Panc1 (cell line): ENCODE measurements around the gene ZNF256. TPM values are rescaled to one million over a fixed set of nuclear protein-coding genes. Genes with fewer than 3 reads are reported as not detected.

ENCODE experiments used
- ATAC-seq: fragments of 200-7000 bp; cut with Tn5 transposase; 2 replicates; pipeline ENCODE4 v1.9.1; 2020; ENCODE audit warnings: mild to moderate bottlenecking, moderate library complexity
- BruUV-seq: library from RNA; stranded (reverse); fragments of 400-500 nt; replicated peaks from 2 replicates; lab custom pipeline; 2021; lab: Mats Ljungman, UMichigan
- CTCF ChIA-PET: fragments of 300-600 bp; sonication (Branson Sonifier 250); formaldehyde crosslinking; loops from one replicate; lab custom pipeline; 2022; ENCODE audit warnings: antibody characterized with exemption; lab: Charles Lee
- POLR2A ChIA-PET: fragments of 300-600 bp; sonication (Branson Sonifier 250); formaldehyde crosslinking; loops from one replicate; lab custom pipeline; 2022; ENCODE audit warnings: antibody characterized with exemption; lab: Charles Lee
- DNase-seq: peaks from one replicate; pipeline ENCODE4 v3.0.0-alpha.2; 2010; ENCODE audit warnings: low read depth, low spot score
- H3K27ac ChIP-seq: 2 replicates; pipeline ENCODE4 v1.5.1; 2011; ENCODE audit warnings: mild to moderate bottlenecking, low read length, inconsistent platforms
- H3K27me3 ChIP-seq: fragments of 200-500 bp; sonication (Bioruptor generic); 2 replicates; pipeline ENCODE4 v1.6.0; 2014; ENCODE audit warnings: low read length, inconsistent platforms; ENCODE audit not compliant: control insufficient read depth, insufficient read depth
- H3K36me3 ChIP-seq: fragments of 200-500 bp; sonication (Bioruptor generic); 2 replicates; pipeline ENCODE4 v1.5.1; 2014; ENCODE audit warnings: inconsistent platforms, mild to moderate bottlenecking, low read length, moderate library complexity; ENCODE audit not compliant: control insufficient read depth, insufficient read depth
- H3K4me1 ChIP-seq: 2 replicates; pipeline ENCODE4 v1.5.1; 2011; ENCODE audit warnings: inconsistent platforms, mild to moderate bottlenecking, low read length, moderate library complexity; ENCODE audit not compliant: control insufficient read depth, insufficient read depth
- H3K4me3 ChIP-seq, 2 experiments: 2 replicates each; pipeline ENCODE4 v1.5.1; 2011 to 2012; ENCODE audit warnings: low read depth in 2 of 2, low read length in 2 of 2, mild to moderate bottlenecking in 2 of 2, inconsistent platforms in 1 of 2, moderate library complexity in 1 of 2
- H3K9me3 ChIP-seq: fragments of 200-500 bp; sonication (Bioruptor generic); 2 replicates; pipeline ENCODE4 v1.5.1; 2014; ENCODE audit warnings: low read depth, mild to moderate bottlenecking, inconsistent platforms, low read length, moderate library complexity; ENCODE audit not compliant: control insufficient read depth, insufficient read depth
- CTCF ChIP-seq: fragments of 450-650 bp; IDR thresholded peaks from 2 replicates; pipeline ENCODE4 v1.5.1; 2017; ENCODE audit warnings: mild to moderate bottlenecking
- POLR2AphosphoS5 ChIP-seq: IDR thresholded peaks from 2 replicates; pipeline ENCODE4 v1.6.1; 2012; ENCODE audit warnings: mild to moderate bottlenecking, low read depth, low read length, moderate library complexity
- REST ChIP-seq, 2 experiments: IDR thresholded peaks; 2 replicates each; pipeline ENCODE4 v1.6.1; 2011 to 2012; ENCODE audit warnings: low read depth in 2 of 2, control low read depth in 1 of 2, low read length in 1 of 2, mild to moderate bottlenecking in 1 of 2, moderate library complexity in 1 of 2; ENCODE audit not compliant: insufficient read depth in 1 of 2
- SIN3A ChIP-seq: IDR thresholded peaks from 2 replicates; pipeline ENCODE4 v1.6.1; 2012; ENCODE audit warnings: low read depth, mild to moderate bottlenecking, low read length, moderate library complexity, borderline replicate concordance; ENCODE audit not compliant: insufficient read depth
- TCF7L2 ChIP-seq: IDR thresholded peaks from 2 replicates; pipeline ENCODE4 v1.6.1; 2011; ENCODE audit warnings: mild to moderate bottlenecking, low read depth, low read length, inconsistent platforms
- in situ Hi-C: cut with HindIII; loops from 2 replicates; pipeline ENCODE4 v1.10.0; 2016; ENCODE audit warnings: low sequenced_read_pairs, low pct_unique_long_range_greater_than_20kb
- intact Hi-C: fragments of 100-400 bp; cut with micrococcal nuclease; formaldehyde crosslinking; loops from one replicate; pipeline ENCODE4 v1.10.0; 2022; ENCODE audit not compliant: unreplicated experiment
- total RNA-seq: library from RNA; stranded (reverse); gene quantifications from one replicate; pipeline ENCODE4 v1.2.1, GENCODE V29; 2021; ENCODE audit not compliant: unreplicated experiment

Gene ZNF256
- total RNA-seq, 1 experiment from 2014 or later: 10.1 TPM

GRCh38 chr19:57978586-57979289 is 31.2 kb upstream of the ZNF256 start:
- ATAC-seq: no peak
- no peak for TF ChIP-seq TCF7L2
- no peak for TF ChIP-seq REST (IDR thresholded peaks at IDR 0.05; ENCODE audit: insufficient read depth in 1 of 2, low read depth in 2 of 2, low read length in 1 of 2)
- no peak for TF ChIP-seq POLR2AphosphoS5
- no peak for TF ChIP-seq CTCF
- no peak for TF ChIP-seq SIN3A
- BruUV-seq: TSS peak; percentile 24
- ChIA-PET CTCF (interaction anchor here (0.5 kb wide), 1 partner anchor 31 kb away, joined by 3 read pairs; no protein-coding TSS in a partner anchor), POLR2A (no interaction called here)
- Histone ChIP-seq H3K4me1 (no peaks in the 10 kb centered on the region), H3K27ac (no peak overlapping the region), H3K9me3 (peaks cover 90% of the 10 kb centered on the region), H3K27me3 (no peaks in the 10 kb centered on the region), H3K4me3 (no peak overlapping the region), H3K36me3 (peaks cover under 1% of the 10 kb centered on the region; the same call in 1 of the 2 replicates)
- no peak for DNase-seq
- in situ Hi-C loops: no loop called here
- intact Hi-C loops: no loop called here

- intact Hi-C loops: no loop called here
- Histone ChIP-seq H3K4me1 (no peaks in the 10 kb centered on the region), H3K27me3 (no peaks in the 10 kb centered on the region), H3K27ac (no peak within 1 kb of the TSS), H3K36me3 (no peaks in the 10 kb centered on the region), H3K4me3 (no peak within 1 kb of the TSS), H3K9me3 (peaks cover 53% of the 10 kb centered on the region)
- DNase-seq: no peak
- CTCF ChIA-PET: no interaction called here
- POLR2A ChIA-PET: no interaction called here
- BruUV-seq: no TSS peak
- ATAC-seq: no peak
- in situ Hi-C loops: no loop called here
- TF ChIP-seq CTCF (no peak), SIN3A (no peak), POLR2AphosphoS5 (no peak), REST (IDR thresholded peaks at IDR 0.05; ENCODE audit: insufficient read depth in 1 of 2, low read depth in 2 of 2, low read length in 1 of 2) (no peak), TCF7L2 (no peak)
Observed at GRCh38 chr19:57974434-57974833, 26.9 kb upstream of the ZNF256 start, which contains the start of gene C19orf18. TSS of gene C19orf18 (minus strand) at chr19:57974534. CDS start at chr19:57974432, 102 bp downstream.
